Osteocyte (in vitro differentiated cells): ENCODE results near the gene NME3. TPM values are rescaled to one million over a fixed set of nuclear protein-coding genes. Genes with fewer than 3 reads are reported as not detected.
A peak's percentile ranks its signal among the peaks of the same experiment; 100 is the strongest.

Experiments used
- DNase-seq: peaks from one replicate; pipeline ENCODE4 v3.0.0; 2021; ENCODE audit warnings: mixed read lengths; ENCODE audit not compliant: unreplicated experiment; ENCODE audit errors: extremely low spot score
- H3K27ac Mint-ChIP-seq: one replicate; pipeline ENCODE4 v1.8.0; 2021; ENCODE audit warnings: mild to moderate bottlenecking, mixed read lengths; ENCODE audit not compliant: unreplicated experiment
- H3K27me3 Mint-ChIP-seq: one replicate; pipeline ENCODE4 v1.8.0; 2021; ENCODE audit warnings: mixed read lengths; ENCODE audit not compliant: unreplicated experiment
- H3K36me3 Mint-ChIP-seq: one replicate; pipeline ENCODE4 v1.8.0; 2021; ENCODE audit warnings: mixed read lengths; ENCODE audit not compliant: unreplicated experiment
- H3K4me1 Mint-ChIP-seq: one replicate; pipeline ENCODE4 v1.8.0; 2021; ENCODE audit warnings: mixed read lengths; ENCODE audit not compliant: unreplicated experiment
- H3K4me3 Mint-ChIP-seq: one replicate; pipeline ENCODE4 v1.8.0; 2021; ENCODE audit warnings: mild to moderate bottlenecking, moderate library complexity, mixed read lengths; ENCODE audit not compliant: unreplicated experiment
- H3K9me3 Mint-ChIP-seq: one replicate; pipeline ENCODE4 v1.8.0; 2021; ENCODE audit warnings: mixed read lengths; ENCODE audit not compliant: unreplicated experiment
- CTCF ChIP-seq: fragments of 200-600 bp; sonication (generic); IDR thresholded peaks from 2 replicates; pipeline ENCODE4 v1.5.0; 2021; ENCODE audit warnings: antibody characterized with exemption, mild to moderate bottlenecking, moderate library complexity
- total RNA-seq: library from RNA; stranded (reverse); gene quantifications from 2 replicates; pipeline ENCODE4 v1.2.1, GENCODE V29; 2021

The NME3 gene
- total RNA-seq, 1 donor from 2014 or later = 45.8 TPM

GRCh38 chr16:1743376-1744337 is 27.7 kb downstream of the NME3 start:
- peak; percentile 80 for DNase-seq
- H3K4me1 Mint-ChIP-seq = peaks cover 31% of the 10 kb centered on the region
- no peaks in the 10 kb centered on the region for H3K9me3 Mint-ChIP-seq
- H3K4me3 Mint-ChIP-seq = no peak overlapping the region
- H3K36me3 Mint-ChIP-seq = peaks cover 4% of the 10 kb centered on the region
- H3K27ac Mint-ChIP-seq = peak overlapping the region; percentile 18
- no peaks in the 10 kb centered on the region for H3K27me3 Mint-ChIP-seq
- TF ChIP-seq CTCF = no peak

GRCh38 chr16:1741553-1742165 is 29.7 kb downstream of the NME3 start:
- Mint-ChIP-seq H3K27me3 (no peaks in the 10 kb centered on the region), H3K36me3 (peaks cover 4% of the 10 kb centered on the region), H3K9me3 (no peaks in the 10 kb centered on the region), H3K4me3 (no peak overlapping the region), H3K4me1 (peaks cover 23% of the 10 kb centered on the region), H3K27ac (no peak overlapping the region)
- no peak for TF ChIP-seq CTCF
- DNase-seq = no peak

GRCh38 chr16:1740781-1741490 is 30.4 kb downstream of the NME3 start:
- Mint-ChIP-seq H3K27me3 (no peaks in the 10 kb centered on the region), H3K27ac (peak overlapping the region; percentile 23), H3K4me3 (no peak overlapping the region), H3K4me1 (peaks cover 15% of the 10 kb centered on the region), H3K36me3 (peaks cover 4% of the 10 kb centered on the region), H3K9me3 (no peaks in the 10 kb centered on the region)
- no peak for DNase-seq
- TF ChIP-seq CTCF = no peak

- Mint-ChIP-seq H3K27ac (no peak overlapping the region), H3K27me3 (no peaks in the 10 kb centered on the region), H3K36me3 (peaks cover 4% of the 10 kb centered on the region), H3K4me3 (no peak overlapping the region), H3K9me3 (no peaks in the 10 kb centered on the region), H3K4me1 (peaks cover 8% of the 10 kb centered on the region)
- no peak for DNase-seq
- TF ChIP-seq CTCF = no peak
These were observed 31.1 kb downstream of the NME3 start for GRCh38 chr16:1740234-1740633.
